Activated B cell treated with CpG ODN at 0.5 μM for 24 hours (primary cell): ENCODE measurements around the gene OR6C1. TPM values are rescaled to one million over a fixed set of nuclear protein-coding genes. Genes with fewer than 3 reads are reported as not detected.
"Not testable (repeated sequence)": the region's sequence is repeated elsewhere in the genome, so short reads cannot be mapped to it uniquely, and the experiment has no call there.

Experiments used
- ATAC-seq: fragments of 200-7000 bp; cut with Tn5 transposase; one replicate; pipeline ENCODE4 v1.10.0; 2021; ENCODE audit warnings: low read depth, mild to moderate bottlenecking, moderate library complexity
- CTCF ChIA-PET: fragments of 350-600 bp; sonication (Branson Sonifier 250); formaldehyde crosslinking; loops from one replicate; lab custom pipeline; 2021; ENCODE audit warnings: antibody characterized with exemption; lab: Charles Lee
- POLR2A ChIA-PET: fragments of 350-600 bp; sonication (Branson Sonifier 250); formaldehyde crosslinking; loops from one replicate; lab custom pipeline; 2021; ENCODE audit warnings: antibody characterized with exemption; lab: Charles Lee
- DNase-seq: peaks from one replicate; pipeline ENCODE4 v3.0.0; 2022
- H3K27ac Mint-ChIP-seq: one replicate; pipeline ENCODE4 v1.8.0; 2020; ENCODE audit warnings: mixed read lengths
- H3K27me3 Mint-ChIP-seq: one replicate; pipeline ENCODE4 v1.8.0; 2021; ENCODE audit warnings: mixed read lengths
- H3K36me3 Mint-ChIP-seq: one replicate; pipeline ENCODE4 v1.8.0; 2021; ENCODE audit warnings: low read depth, mixed read lengths
- H3K4me1 Mint-ChIP-seq: one replicate; pipeline ENCODE4 v1.8.0; 2021; ENCODE audit warnings: mixed read lengths
- H3K4me3 Mint-ChIP-seq: one replicate; pipeline ENCODE4 v1.8.0; 2020; ENCODE audit warnings: mild to moderate bottlenecking, mixed read lengths
- H3K9me3 Mint-ChIP-seq: one replicate; pipeline ENCODE4 v1.8.0; 2020; ENCODE audit warnings: mixed read lengths
- CTCF ChIP-seq: fragments of 200-600 bp; IDR thresholded peaks from one replicate; pipeline ENCODE4 v1.8.0; 2022; ENCODE audit warnings: antibody characterized with exemption, mild to moderate bottlenecking
- intact Hi-C: fragments of 100-400 bp; cut with micrococcal nuclease; formaldehyde crosslinking; loops from one replicate; pipeline ENCODE4 v1.15.1; 2024
- total RNA-seq: library from RNA; stranded (reverse); gene quantifications from 2 replicates; pipeline ENCODE4 v1.2.3, GENCODE V29; 2022

Gene OR6C1
- total RNA-seq, 1 donor from 2014 or later: not detected

GRCh38 chr12:55330446-55330845, 16.3 kb downstream of the OR6C1 start, which contains the start of gene OR6C3:
TSS of gene OR6C3 (plus strand) at chr12:55330746. CDS start at chr12:55331701, 955 bp downstream.
- Mint-ChIP-seq H3K27me3 (peaks cover 3% of the 10 kb centered on the region), H3K4me1 (no peaks in the 10 kb centered on the region), H3K27ac (no peak within 1 kb of the TSS), H3K9me3 (no peaks in the 10 kb centered on the region), H3K4me3 (no peak within 1 kb of the TSS), H3K36me3 (no peaks in the 10 kb centered on the region)
- ChIA-PET CTCF (no interaction called here), POLR2A (no interaction called here)
- no peak for TF ChIP-seq CTCF
- ATAC-seq (no peak), DNase-seq (no peak)
- intact Hi-C loops: no loop called here

GRCh38 chr12:55336002-55336401, 21.9 kb downstream of the OR6C1 start:
- Mint-ChIP-seq H3K4me1 (no peaks in the 10 kb centered on the region), H3K27ac (no peak overlapping the region), H3K9me3 (no peaks in the 10 kb centered on the region), H3K27me3 (peaks cover 10% of the 10 kb centered on the region), H3K36me3 (no peaks in the 10 kb centered on the region), H3K4me3 (no peak overlapping the region)
- no peak for DNase-seq
- intact Hi-C loops: no loop called here
- POLR2A ChIA-PET: no interaction called here
- no peak for ATAC-seq
- TF ChIP-seq CTCF: no peak
- CTCF ChIA-PET: no interaction called here

- POLR2A ChIA-PET, intact Hi-C loops, CTCF ChIA-PET, H3K4me1 Mint-ChIP-seq, H3K9me3 Mint-ChIP-seq, H3K4me3 Mint-ChIP-seq, H3K27ac Mint-ChIP-seq, ATAC-seq, H3K36me3 Mint-ChIP-seq, DNase-seq: not testable (repeated sequence)
- H3K27me3 Mint-ChIP-seq: peaks cover 16% of the 10 kb centered on the region
These were observed 41.2 kb downstream of the OR6C1 start for GRCh38 chr12:55355338-55355737.

- POLR2A ChIA-PET: no interaction called here
- Mint-ChIP-seq H3K36me3 (no peaks in the 10 kb centered on the region), H3K27me3 (peaks cover 11% of the 10 kb centered on the region), H3K9me3 (no peaks in the 10 kb centered on the region), H3K4me3 (no peak within 1 kb of the TSS), H3K4me1 (no peaks in the 10 kb centered on the region), H3K27ac (no peak within 1 kb of the TSS)
- TF ChIP-seq CTCF: no peak
- intact Hi-C loops: no loop called here
- ATAC-seq: no peak
- CTCF ChIA-PET: no interaction called here
- no peak for DNase-seq
These were observed 48.5 kb downstream of the OR6C1 start, which contains the start of gene OR6C75 for GRCh38 chr12:55362675-55363074. TSS of gene OR6C75 (plus strand) at chr12:55362975. CDS start at chr12:55365111, 2,136 bp downstream.

GRCh38 chr12:55365086-55365485, 50.9 kb downstream of the OR6C1 start:
- Mint-ChIP-seq H3K4me1 (no peaks in the 10 kb centered on the region), H3K27ac (no peak overlapping the region), H3K36me3 (no peaks in the 10 kb centered on the region), H3K9me3 (no peaks in the 10 kb centered on the region), H3K4me3 (no peak overlapping the region), H3K27me3 (peaks cover 9% of the 10 kb centered on the region)
- ATAC-seq: no peak
- ChIA-PET POLR2A (no interaction called here), CTCF (no interaction called here)
- intact Hi-C loops: no loop called here
- TF ChIP-seq CTCF: no peak
- DNase-seq: no peak

Other genes with a start within 250 kb of the OR6C1 start
- not detected in 2 replicates for gene OR9K2, start 187.9 kb upstream of the OR6C1 start, total RNA-seq
- gene OR10A7, start 93.3 kb upstream of the OR6C1 start, total RNA-seq: not detected in 2 replicates
- not detected in 2 replicates for gene OR6C74, start 69.7 kb upstream of the OR6C1 start, total RNA-seq
- not detected in 2 replicates for gene OR6C6, start 17.8 kb upstream of the OR6C1 start, total RNA-seq
- not detected in 2 replicates for gene OR6C3, start 16.4 kb downstream of the OR6C1 start, total RNA-seq
- not detected in 2 replicates for gene OR6C75, start 48.6 kb downstream of the OR6C1 start, total RNA-seq
- not detected in 2 replicates for gene OR6C65, start 86.2 kb downstream of the OR6C1 start, total RNA-seq
- not detected in 2 replicates for gene OR6C76, start 111.9 kb downstream of the OR6C1 start, total RNA-seq
- gene OR6C2, start 129.7 kb downstream of the OR6C1 start, total RNA-seq: not detected in 2 replicates
- gene OR6C70, start 155.8 kb downstream of the OR6C1 start, total RNA-seq: not detected in 2 replicates
- not detected in 2 replicates for gene OR6C68, start 178.0 kb downstream of the OR6C1 start, total RNA-seq
- not detected in 2 replicates for gene OR6C4, start 235.3 kb downstream of the OR6C1 start, total RNA-seq